AG04449 (cell line): ENCODE data around the gene ATF6B.

Experiments used
- CTCF ChIA-PET: fragments of 350-600 bp; formaldehyde crosslinking; extraction: SDS; loops from one replicate; lab custom pipeline; 2021; ENCODE audit warnings: antibody characterized with exemption; lab: Yijun Ruan, JAX
- POLR2A ChIA-PET: fragments of 400-600, 350-600 bp; formaldehyde crosslinking; extraction: SDS; loops from one replicate; lab custom pipeline; 2020; ENCODE audit warnings: antibody characterized with exemption, inconsistent platforms; lab: Yijun Ruan, JAX
- DNase-seq: peaks from one replicate; pipeline ENCODE4 v3.0.0-alpha.2; 2010; ENCODE audit warnings: low read depth, low spot score
- H3K4me3 ChIP-seq: 2 replicates; pipeline ENCODE4 v1.5.1; 2011; ENCODE audit warnings: low read depth, mild to moderate bottlenecking, control low read depth, low read length
- CTCF ChIP-seq: IDR thresholded peaks from one replicate; pipeline ENCODE4 v1.5.1; 2011; ENCODE audit warnings: mild to moderate bottlenecking, moderate library complexity, low read length, control low read depth, inconsistent platforms; ENCODE audit not compliant: insufficient read depth; ENCODE audit errors: missing control alignments

ATF6B gene

GRCh38 chr6:32174416-32174815 lies 46.4 kb upstream of the ATF6B start:
- TF ChIP-seq CTCF, result no peak
- POLR2A ChIA-PET, result no interaction called here
- no peak for DNase-seq
- CTCF ChIA-PET, result no interaction called here
- peak overlapping the region; percentile 97 for H3K4me3 ChIP-seq

- ChIA-PET CTCF (interaction anchor here (2.0 to 2.1 kb wide), 2 partner anchors 11 to 125 kb away, joined by 4 to 7 read pairs; no protein-coding TSS in a partner anchor), POLR2A (no interaction called here)
- no peak for DNase-seq
- no peak overlapping the region for H3K4me3 ChIP-seq
- no peak for TF ChIP-seq CTCF
Observed at GRCh38 chr6:32173051-32173727, 45.1 kb upstream of the ATF6B start.

- no peak for DNase-seq
- POLR2A ChIA-PET, result interaction anchor here (0.6 kb wide), 1 partner anchor 25 kb away, joined by 3 read pairs; no protein-coding TSS in a partner anchor
- CTCF ChIA-PET, result interaction anchor here (1.5 to 2.1 kb wide), 3 partner anchors 9 to 123 kb away, joined by 4 to 7 read pairs (median 4); no protein-coding TSS in a partner anchor
- TF ChIP-seq CTCF, result no peak
- H3K4me3 ChIP-seq, result no peak overlapping the region
Observed at GRCh38 chr6:32171234-32171633, 43.2 kb upstream of the ATF6B start.

GRCh38 chr6:32170294-32170693 lies 42.2 kb upstream of the ATF6B start:
- CTCF ChIA-PET, result no interaction called here
- H3K4me3 ChIP-seq, result no peak overlapping the region
- POLR2A ChIA-PET, result no interaction called here
- no peak for TF ChIP-seq CTCF
- no peak for DNase-seq

GRCh38 chr6:32168807-32169591 lies 41.0 kb upstream of the ATF6B start:
- TF ChIP-seq CTCF, result no peak
- ChIA-PET POLR2A (no interaction called here), CTCF (interaction anchor here (0.5 to 1.0 kb wide), 3 partner anchors 50 to 1495 kb away, joined by 3 to 4 read pairs (median 3); no protein-coding TSS in a partner anchor)
- no peak for DNase-seq
- no peak overlapping the region for H3K4me3 ChIP-seq

GRCh38 chr6:32168350-32168749 lies 40.3 kb upstream of the ATF6B start:
- TF ChIP-seq CTCF, result no peak
- no peak for DNase-seq
- ChIA-PET POLR2A (interaction anchor here (0.6 kb wide), 1 partner anchor 338 kb away, joined by 3 read pairs; no protein-coding TSS in a partner anchor), CTCF (interaction anchor here (0.5 to 1.0 kb wide), 2 partner anchors 51 to 1494 kb away, joined by 3 read pairs; no protein-coding TSS in a partner anchor)
- no peak overlapping the region for H3K4me3 ChIP-seq
